Epithelial cell of prostate (primary cell): ENCODE results near the gene RHBG.
"Not testable (repeated sequence)": the region's sequence is repeated elsewhere in the genome, so short reads cannot be mapped to it uniquely, and the experiment has no call there.

Source experiments
- DNase-seq: peaks from one replicate; pipeline ENCODE4 v3.0.0-alpha.2; 2011; ENCODE audit warnings: low read depth, low spot score
- H3K27ac ChIP-seq: fragments of 450-650 bp; 2 replicates; pipeline ENCODE4 v1.5.1; 2017; ENCODE audit warnings: mild to moderate bottlenecking

Gene RHBG

DNA sequence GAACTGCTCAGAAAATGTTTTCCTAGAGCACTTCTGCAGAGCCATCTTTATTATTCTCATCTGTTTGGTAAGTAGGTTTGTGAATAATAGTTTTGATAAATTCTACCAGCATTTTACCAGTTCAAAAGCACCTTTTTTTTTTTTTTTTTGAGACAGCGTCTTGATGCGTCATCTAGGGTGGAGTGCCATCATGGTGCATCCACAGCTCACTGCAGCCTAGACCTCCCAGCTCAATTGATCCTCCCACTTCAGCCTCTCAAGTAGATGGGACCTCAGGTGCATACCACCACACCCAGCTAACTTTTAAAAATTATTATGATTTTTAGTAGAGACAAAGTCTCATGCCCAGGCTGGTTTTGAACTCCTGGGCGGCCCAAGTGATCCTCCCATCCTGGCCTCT lies 9.8 kb upstream of the RHBG start:
- H3K27ac ChIP-seq: no peak overlapping the region
- no peak for DNase-seq

DNA sequence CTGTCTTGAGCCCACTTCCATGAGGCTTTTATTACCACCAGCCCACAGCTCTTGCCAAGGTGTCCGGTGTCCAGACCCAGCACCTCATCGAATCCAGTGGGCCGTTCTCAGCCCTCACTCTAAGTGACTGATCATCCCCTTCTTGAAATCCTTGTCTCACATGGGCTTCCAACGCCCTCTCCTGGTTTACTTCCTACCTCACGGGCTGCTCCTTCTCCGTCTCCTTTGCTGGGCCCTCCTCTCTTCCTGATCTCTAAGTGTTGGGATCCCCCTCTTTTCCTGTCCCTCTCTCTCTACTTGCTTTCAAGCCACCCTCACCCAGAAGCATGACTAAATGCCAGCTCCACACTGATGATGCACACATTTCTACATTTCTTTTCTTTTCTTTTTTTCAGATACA lies 9.0 kb upstream of the RHBG start:
- no peak for DNase-seq
- H3K27ac ChIP-seq: no peak overlapping the region

DNA sequence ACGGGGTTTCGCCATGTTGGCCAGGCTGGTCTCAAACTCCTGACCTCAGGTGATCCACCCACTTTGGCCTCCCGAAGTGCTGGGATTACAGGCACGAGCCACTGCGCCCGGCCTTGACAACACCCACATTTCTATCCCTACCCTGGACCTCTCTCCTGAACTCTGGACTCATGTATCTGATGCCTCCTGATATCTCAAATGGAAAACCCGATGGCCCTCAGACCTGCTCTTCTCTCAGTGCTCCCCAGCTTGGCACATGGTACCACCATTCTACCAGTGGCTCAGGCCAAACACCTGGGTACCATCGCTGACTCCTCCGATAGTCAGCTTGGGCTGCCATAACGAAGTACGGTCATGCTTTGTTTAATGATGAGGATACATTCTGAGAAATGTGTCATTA lies 8.5 kb upstream of the RHBG start:
- H3K27ac ChIP-seq: no peak overlapping the region
- no peak for DNase-seq

DNA sequence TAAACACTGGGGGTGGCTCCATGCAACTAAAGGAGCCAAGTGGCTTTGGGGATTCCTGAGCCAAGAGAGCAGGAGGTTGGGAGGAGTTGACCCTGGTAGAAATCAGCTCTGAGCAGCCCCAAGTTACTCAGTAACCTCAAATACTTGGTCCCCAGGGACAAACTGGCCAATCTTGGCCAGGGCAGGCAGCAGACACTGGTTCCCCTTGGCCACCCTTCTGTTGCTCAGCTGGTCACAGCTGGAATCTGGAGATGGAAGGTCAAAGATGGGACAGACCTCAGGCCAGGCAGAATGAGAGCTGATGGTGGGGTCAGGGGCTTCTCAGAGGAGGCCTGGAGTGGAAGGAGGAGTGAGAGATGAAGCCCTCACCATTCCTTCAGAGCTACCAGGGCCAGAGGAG lies 3.3 kb upstream of the RHBG start:
- no peak overlapping the region for H3K27ac ChIP-seq
- DNase-seq: no peak

DNA sequence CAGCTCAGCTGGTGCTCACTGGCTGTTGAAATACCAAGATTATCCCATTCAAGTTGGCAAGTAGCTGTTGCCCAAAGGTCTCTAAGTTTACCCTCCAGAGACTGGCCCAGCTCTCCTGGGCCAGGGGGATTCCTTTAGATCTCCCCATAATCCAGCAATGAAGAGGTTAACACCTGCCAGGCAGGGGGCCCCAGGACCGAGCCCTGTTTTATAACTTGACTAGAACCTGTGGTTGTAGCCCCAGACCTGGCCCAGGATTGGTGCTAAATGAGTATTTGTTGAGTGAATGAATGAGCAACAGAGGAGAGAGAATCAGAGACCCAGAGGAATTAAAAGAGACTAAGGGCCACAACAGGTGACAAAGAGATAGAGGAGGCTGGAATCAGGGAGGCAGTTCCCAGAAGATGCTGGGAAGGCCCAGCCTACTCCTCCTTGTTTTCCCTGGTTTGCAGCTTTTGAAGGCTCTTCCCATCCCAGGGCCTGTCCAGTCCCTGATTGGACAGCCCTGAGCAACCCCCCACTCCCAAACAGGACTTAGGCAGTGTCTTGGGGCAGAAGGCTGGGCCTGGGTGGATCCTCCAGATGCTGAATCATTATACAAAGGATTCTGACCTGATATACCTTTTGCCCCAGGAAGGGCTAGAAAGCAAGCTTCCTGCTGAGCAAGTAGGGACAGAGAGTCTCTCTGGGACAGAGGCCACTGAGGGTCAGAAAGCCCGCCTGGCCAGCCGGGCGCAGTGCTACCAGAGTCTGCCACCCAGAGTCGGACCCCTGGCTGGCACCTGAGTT lies 2.4 kb upstream of the RHBG start:
- no peak overlapping the region for H3K27ac ChIP-seq

DNA sequence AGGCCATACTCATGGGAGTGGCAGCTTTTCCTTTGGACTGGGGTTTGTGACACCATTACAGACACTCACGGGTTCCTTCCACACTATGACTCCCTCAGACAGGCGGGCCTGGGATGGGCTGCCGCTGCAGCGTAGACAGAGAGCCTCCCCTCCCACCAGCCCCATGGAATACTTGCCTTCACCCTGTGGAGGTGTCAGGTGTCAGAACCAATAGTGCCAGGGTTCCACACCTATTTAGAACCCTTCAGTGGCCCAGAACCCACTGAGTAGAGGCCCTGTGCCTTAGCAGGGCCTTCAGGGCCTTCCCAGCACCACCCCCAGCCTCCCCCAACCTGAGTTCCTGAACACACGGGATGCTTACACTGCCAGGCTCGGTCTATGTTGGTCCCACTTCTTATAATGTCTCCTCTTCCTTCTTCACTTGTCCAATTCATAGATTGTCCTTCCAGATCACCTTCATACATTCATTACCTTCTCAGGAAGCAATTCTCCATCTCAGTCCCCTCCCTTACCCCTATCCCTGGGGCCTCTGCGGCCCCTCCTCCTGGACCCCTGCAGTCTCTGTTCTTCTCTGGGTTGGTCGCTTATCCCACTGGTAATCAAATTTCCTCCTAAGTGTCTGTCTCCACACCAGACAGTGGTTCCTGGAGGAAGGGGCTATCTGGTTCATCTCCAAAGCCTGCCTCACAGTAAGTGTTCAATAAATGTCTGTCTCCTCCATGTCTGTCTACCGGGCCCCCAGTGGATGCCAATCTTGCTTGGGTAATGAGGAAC lies 1.4 kb upstream of the RHBG start:
- DNase-seq: no peak
- no peak overlapping the region for H3K27ac ChIP-seq

More for the DNA sequence above, 2.4 kb upstream of the RHBG start:
- DNase-seq: no peak

DNA sequence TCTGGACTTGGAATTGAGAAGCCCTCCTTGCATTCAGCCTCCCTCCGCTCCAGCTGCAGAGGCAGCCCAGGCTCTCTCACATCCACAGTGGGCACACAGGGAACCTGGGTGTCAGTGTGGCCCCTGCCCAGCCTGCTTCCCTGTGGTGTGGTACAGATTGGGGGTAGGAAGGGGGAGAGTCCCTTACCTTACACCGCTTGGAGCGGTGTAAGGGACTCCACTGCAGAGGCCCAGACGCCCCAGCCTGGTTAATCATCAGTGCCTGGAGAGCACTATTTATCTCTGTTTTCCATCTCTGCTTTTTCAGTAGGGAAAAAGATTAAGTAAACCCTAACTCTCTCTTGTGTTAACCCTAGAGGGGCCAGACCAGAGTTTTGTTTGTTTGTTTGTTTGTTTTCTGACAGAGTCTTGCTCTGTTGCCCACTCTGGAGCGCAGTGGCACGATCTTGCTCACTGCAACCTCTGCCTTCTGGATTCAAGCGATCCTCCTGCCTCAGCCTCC lies 803 bp upstream of the RHBG start:
- no peak for DNase-seq
- no peak overlapping the region for H3K27ac ChIP-seq

DNA sequence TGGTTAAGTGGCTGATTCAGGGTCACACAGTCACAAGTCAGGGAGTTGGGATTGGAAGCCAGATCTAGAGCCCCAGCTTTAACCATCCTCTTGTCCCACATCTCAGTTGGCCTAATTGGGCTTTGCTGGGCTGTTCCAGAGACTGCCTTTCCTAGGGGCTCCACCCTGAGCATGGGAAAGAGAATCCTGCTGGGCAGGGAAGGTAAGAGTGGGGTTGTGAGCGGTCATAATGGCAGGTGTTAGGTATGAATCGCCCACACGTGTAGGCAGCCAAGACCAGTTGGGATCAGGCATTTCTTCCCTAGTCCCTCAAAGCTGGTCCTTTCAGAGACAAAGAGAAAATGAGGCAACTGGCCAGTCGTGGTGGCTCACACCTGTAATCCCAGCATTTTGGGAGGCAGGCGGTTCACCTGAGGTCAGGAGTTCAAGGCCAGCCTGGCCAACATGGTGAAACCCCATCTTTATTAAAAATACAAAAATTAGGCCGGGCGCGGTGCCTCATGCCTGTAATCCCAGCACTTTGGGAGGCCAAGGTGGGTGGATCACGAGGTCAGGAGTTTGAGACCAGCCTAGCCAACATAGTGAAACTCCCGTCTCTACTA lies 775 bp downstream of the RHBG start:
- not testable (repeated sequence) for H3K27ac ChIP-seq, DNase-seq

DNA sequence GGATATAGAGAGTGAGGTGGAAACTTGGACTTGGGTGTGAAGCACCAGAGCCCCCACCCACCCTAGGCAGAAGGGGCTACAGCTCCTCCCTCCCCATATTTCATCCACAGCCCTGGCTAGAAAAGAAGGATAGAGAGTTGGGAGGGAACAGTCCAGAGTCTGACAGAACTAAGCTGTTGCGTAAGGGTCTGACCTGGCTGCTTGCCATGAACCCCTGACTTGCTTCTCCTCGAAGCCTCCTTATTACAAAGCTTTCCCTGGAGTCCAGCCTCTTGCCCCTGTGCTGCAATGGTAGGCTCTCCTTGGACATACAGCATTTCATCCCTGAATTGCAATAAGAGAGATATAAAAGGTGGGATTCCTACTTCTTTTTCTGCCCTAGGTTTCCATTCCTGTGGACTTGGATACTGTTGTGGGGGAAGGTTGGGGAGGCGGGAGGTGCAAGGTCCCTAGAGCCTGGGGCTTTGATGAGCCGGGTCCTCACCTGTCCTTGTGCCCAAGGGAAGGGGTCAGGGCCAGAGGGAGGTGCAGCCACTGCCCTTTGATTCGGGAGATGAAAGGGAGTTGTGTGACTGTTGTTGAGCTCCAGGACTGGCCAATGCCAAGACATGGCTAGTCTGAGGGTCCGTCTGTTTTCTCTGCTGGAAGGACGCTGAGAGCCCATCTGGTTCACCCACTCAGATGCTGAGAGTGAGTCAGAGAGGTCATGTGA lies 2.7 kb downstream of the RHBG start:
- no peak for DNase-seq

DNA sequence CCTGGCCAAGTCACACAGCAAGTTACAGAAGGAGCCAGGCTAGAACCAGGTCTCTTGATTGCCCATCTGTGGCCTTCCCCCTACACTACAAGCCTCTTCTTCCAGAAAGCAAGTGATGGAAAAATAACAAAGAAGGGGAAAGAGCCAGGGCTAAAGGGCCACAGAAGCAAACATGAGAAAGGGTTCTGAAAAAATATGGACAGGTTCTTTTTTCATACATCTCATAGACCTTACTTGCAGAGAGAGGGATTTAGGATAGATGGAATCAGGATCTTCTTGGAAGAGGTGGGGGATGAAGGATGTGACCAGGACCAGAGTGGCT lies 3.2 kb downstream of the RHBG start:
- no peak for DNase-seq
- no peak overlapping the region for H3K27ac ChIP-seq

More for the DNA sequence above, 2.7 kb downstream of the RHBG start:
- no peak overlapping the region for H3K27ac ChIP-seq

DNA sequence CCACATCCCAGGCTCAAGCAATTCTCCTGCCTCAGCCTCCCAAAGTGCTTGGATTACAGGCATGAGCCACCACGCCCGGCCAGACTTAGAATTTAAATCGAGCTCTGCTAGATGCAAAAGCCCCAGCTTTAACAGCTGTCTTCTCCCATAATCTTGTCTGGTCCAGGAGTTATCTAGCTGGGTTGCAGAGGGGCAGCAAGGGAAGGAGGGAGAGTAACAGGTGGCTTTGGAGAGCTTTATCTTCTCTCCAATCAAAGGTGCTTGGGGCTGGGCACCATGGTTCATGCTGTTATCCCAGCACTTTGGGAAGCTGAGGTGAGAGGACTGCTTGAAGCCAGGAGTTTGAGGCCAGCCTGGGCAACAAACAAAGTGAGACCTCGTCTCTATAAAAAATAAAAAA lies 3.9 kb downstream of the RHBG start:
- DNase-seq: no peak
- H3K27ac ChIP-seq: no peak overlapping the region

DNA sequence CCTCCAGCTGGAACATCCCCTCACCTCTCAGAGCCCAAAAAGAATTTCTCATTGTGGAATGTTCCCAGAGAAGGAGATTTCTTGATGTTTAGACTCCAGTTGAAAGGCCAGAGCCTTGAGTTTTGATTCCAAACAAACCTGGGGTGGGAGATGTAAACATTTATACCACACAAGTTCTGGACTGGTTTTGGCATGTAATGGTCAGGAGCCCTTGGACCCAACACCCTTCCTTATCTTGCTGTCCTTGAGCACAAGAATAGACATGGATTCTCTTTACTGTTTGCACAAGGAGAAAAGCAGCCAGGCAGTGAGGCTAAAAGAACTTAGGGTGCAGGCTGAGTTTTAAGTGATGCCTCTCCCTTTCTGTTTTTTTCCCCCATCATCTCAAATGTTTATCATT lies 4.5 kb downstream of the RHBG start:
- no peak overlapping the region for H3K27ac ChIP-seq
- DNase-seq: no peak

DNA sequence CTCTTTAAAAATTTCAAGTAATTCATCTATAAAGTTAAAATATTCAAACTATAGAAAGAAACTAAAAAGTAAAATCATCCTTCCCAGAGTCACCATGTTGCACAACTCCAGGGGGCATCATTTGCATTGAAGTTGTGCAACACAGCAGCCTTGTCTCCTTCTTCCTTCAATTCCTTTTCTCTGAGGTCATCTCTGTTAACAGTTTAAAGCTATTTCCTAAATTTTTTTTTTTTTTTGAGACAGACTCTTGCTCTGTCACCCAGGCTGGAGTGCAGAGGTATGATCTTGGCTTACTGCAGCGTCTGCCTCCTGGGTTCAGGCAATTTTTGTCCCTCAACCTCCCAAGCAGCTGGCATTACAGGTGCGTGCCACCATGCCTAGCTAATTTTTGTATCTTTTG lies 7.1 kb downstream of the RHBG start:
- no peak for DNase-seq
- no peak overlapping the region for H3K27ac ChIP-seq

DNA sequence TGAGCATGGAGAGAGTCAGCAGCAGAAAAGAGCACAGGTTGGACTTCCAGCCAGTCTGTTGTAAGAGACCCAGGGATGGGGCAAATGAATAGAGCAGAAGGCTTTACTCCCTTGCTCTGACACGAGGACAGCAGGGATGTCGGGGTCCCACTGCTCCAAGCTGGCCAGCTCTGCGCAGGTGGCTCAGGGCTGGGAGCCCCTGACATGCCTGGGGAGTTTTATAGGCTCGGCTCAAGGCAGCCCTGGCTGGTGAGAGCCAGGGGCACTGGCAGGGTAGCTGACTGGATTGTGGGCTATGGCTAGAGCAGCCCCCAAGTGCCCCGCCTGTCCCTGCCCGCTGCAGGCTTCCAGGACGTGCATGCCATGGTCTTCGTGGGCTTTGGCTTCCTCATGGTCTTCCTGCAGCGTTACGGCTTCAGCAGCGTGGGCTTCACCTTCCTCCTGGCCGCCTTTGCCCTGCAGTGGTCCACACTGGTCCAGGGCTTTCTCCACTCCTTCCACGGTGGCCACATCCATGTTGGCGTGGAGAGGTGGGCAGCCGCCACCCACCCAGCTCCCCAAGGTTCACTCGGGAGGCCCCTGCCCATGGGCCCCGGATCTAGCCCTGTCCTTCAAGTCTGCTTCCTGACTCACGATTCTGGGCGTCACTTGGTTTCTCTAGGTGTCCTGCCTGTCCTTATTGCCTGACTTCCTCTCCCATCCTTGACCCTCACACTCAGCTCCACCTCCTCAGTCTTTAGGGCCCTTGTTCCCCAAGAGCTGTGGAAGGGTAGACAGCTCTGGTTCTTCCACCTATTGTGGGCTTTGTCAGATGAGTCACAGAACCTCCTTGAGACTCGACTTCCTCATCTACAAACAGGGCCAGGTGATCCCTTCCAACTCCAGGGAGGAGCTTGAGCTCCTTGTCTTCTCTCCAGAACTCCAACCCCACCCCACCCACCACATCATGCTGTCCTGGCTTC lies 8.2 kb downstream of the RHBG start:
- H3K27ac ChIP-seq: no peak overlapping the region
- no peak for DNase-seq

DNA sequence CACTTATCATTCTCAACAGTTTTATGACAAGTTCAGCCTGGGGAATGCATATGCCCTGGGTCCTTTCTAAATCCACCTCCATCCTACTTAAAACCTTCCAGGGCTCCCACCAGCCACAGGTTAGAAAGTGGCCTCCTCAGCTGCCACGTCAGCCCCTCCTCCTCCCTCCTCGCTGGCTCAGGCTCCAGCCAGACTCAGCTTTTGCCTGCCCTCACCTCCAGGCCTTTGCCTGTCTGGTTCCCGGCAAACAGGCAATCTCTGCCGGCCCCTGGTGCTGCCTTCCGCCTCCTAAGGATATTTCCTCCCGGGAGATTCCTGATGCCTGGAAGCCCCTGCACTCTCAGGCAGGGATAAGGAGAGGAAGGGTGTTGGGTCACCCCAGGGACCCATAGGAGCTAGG lies 9.5 kb downstream of the RHBG start:
- no peak overlapping the region for H3K27ac ChIP-seq
- DNase-seq: no peak

DNA sequence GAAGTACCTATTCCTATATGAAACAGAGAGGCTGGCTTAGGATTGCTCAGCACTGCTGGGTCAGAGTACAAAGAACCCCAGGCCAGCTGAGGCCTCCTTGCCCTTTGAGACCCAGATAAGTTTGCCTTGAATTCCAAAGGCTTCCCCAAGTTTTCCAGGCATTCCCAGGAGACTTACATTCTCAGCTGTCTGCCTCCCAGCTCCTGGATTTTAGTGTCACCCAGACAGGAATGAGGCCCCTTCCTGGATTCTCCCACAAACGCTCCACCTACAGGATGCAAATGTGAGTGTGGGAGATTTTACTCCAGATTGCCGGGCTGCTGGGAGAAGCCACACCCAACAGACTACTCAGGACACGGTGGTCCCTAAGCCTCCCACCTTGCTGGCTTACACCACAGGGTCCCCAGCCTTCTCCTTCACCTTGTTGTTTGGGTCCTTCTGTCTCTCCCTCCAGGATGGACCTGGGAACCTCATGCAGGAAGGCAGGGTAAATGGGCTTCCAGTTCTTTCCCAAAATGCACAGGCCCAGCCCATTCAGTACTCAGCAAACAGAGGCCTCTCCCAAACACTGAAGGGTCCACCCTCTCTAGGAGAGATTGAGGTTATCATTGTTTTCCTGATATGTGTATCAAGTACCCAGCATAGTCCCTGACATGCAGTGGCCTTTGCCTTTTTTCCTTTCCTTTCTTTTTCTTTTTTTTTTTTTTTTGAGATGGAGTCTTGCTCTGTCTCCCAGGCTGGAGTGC lies 10.6 kb downstream of the RHBG start:
- no peak for DNase-seq
- H3K27ac ChIP-seq: no peak overlapping the region

DNA sequence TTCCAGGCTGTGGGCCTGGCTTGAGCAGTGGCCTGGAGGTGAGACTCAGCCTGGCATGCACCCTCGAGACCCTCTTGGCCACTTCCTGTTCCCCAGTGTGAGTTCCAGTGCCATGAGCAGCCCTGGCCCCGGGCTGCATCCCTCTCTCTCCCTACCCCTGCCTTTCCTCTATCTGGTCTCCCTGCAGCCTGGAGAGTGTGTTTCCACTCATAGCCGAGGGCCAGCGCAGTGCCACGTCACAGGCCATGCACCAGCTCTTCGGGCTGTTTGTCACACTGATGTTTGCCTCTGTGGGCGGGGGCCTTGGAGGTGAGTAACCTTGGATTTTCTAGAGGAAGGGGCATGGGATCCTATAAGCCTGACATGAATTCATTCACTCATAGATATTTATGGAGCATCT lies 13.6 kb downstream of the RHBG start:
- no peak for DNase-seq
- H3K27ac ChIP-seq: no peak overlapping the region

DNA sequence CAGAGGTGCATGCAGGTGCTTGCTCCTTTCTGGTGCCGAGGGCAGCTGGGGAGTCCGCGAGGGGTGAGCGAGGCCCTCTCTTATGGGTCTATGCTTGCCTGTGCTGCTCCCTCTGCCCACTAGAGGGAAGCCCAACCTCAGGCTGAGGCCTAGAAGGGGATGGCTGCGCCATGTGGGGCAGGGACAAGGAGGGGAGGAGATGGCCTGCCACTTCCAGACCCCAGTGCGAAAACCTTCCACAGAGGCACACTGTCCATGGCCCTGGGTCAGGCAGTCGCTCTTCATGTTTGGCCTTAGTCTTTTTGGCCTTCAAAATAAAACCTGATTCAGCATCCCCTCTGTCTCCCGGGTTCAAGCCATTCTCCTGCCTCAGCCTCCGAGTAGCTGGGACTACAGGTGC lies 14.0 kb downstream of the RHBG start:
- no peak overlapping the region for H3K27ac ChIP-seq
- no peak for DNase-seq

DNA sequence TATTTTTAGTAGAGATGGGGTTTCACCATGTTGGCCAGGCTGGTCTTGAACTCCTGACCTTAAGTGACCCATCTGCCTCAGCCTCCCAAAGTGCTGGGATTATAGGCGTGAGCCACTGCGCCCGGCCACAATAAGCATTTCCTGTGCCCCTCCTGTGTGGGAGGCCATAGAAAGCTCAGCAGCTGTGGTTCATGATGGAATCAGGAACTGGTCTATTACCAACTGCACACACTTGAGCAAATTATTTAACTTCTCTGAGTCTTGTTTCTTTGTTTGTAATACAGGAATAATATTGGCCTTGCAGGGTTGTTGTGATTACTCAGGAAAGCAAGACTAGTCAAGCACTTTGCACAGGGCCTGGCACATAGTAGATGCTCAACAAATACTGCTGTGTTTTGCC lies 15.0 kb downstream of the RHBG start:
- DNase-seq: no peak
- H3K27ac ChIP-seq: no peak overlapping the region
